Subcutaneous abdominal adipose tissue (tissue), 5 donors: ENCODE results near the gene RAE1.
A peak's percentile ranks its signal among the peaks of the same experiment; 100 is the strongest.

ENCODE experiments used
- H3K27ac ChIP-seq: one replicate; pipeline ENCODE4 v1.7.0; 2013; ENCODE audit warnings: low read depth, mild to moderate bottlenecking, inconsistent platforms, low read length, moderate library complexity
- H3K27me3 ChIP-seq, 5 donors: one replicate each; pipeline ENCODE4 v1.7.0; 2013; ENCODE audit warnings: low read length in 5 of 5, inconsistent platforms in 1 of 5; ENCODE audit not compliant: control insufficient read depth in 5 of 5, insufficient read depth in 4 of 5
- H3K36me3 ChIP-seq, 5 donors: one replicate each; pipeline ENCODE4 v1.7.0; 2013; ENCODE audit warnings: low read length in 5 of 5; ENCODE audit not compliant: control insufficient read depth in 5 of 5, insufficient read depth in 5 of 5
- H3K4me1 ChIP-seq, 5 donors: one replicate each; pipeline ENCODE4 v1.7.0; 2013; ENCODE audit warnings: low read length in 5 of 5, mild to moderate bottlenecking in 3 of 5, moderate library complexity in 1 of 5; ENCODE audit not compliant: control insufficient read depth in 5 of 5, insufficient read depth in 5 of 5
- H3K4me3 ChIP-seq, 5 donors: one replicate each; pipeline ENCODE4 v1.7.0; 2013; ENCODE audit warnings: low read length in 5 of 5, low read depth in 1 of 5
- H3K9ac ChIP-seq, 5 donors: one replicate each; pipeline ENCODE4 v1.7.0; 2013; ENCODE audit warnings: low read length in 5 of 5, mild to moderate bottlenecking in 4 of 5, moderate library complexity in 3 of 5
- H3K9me3 ChIP-seq, 5 donors: one replicate each; pipeline ENCODE4 v1.7.0; 2013; ENCODE audit warnings: low read length in 5 of 5; ENCODE audit not compliant: control insufficient read depth in 5 of 5
- donor health status: healthy.
- donor health status: healthy.
- donor health status: healthy.
- donor health status: healthy.
- donor health status: healthy.

Gene RAE1

GRCh38 chr20:57351042-57351783 is at the start of gene RAE1:
TSS of gene RAE1 (plus strand) at chr20:57351255. CDS start at chr20:57354039, 2,784 bp downstream.
- peak within 1 kb of the TSS; percentile 86 to 100 (median 98) for H3K4me3 ChIP-seq
- peaks cover 6 to 17% (median 14%) of the 10 kb centered on the region in 5 donors for H3K4me1 ChIP-seq
- peaks cover 0 to 2% (median 0%) of the 10 kb centered on the region in 5 donors for H3K27me3 ChIP-seq
- H3K9me3 ChIP-seq = no peaks in the 10 kb centered on the region
- H3K27ac ChIP-seq = peak within 1 kb of the TSS; percentile 74
- peak within 1 kb of the TSS; percentile 68 to 99 (median 94) for H3K9ac ChIP-seq
- H3K36me3 ChIP-seq = peaks cover 4 to 30% (median 8%) of the 10 kb centered on the region in 5 donors

- H3K9me3 ChIP-seq = no peaks in the 10 kb centered on the region
- H3K27ac ChIP-seq = no peak overlapping the region
- H3K36me3 ChIP-seq = no peaks in the 10 kb centered on the region
- peaks cover 0 to 18% (median 9%) of the 10 kb centered on the region in 5 donors for H3K4me1 ChIP-seq
- H3K27me3 ChIP-seq = peaks cover 4 to 18% (median 10%) of the 10 kb centered on the region in 5 donors
- H3K4me3 ChIP-seq = no peak overlapping the region
- H3K9ac ChIP-seq = no peak overlapping the region
Measured at GRCh38 chr20:57306747-57307146, 44.3 kb upstream of the RAE1 start.

- Histone ChIP-seq H3K27ac (no peak overlapping the region), H3K4me3 (no peak overlapping the region), H3K9me3 (no peaks in the 10 kb centered on the region), H3K4me1 (peaks cover 0 to 18% (median 9%) of the 10 kb centered on the region in 5 donors), H3K27me3 (peaks cover 4 to 25% (median 10%) of the 10 kb centered on the region in 5 donors), H3K36me3 (no peaks in the 10 kb centered on the region), H3K9ac (no peak overlapping the region)
Measured at GRCh38 chr20:57308451-57309271, 42.4 kb upstream of the RAE1 start.

GRCh38 chr20:57309544-57310115 is 41.4 kb upstream of the RAE1 start:
- peaks cover 4 to 25% (median 10%) of the 10 kb centered on the region in 5 donors for H3K27me3 ChIP-seq
- H3K4me1 ChIP-seq = peaks cover 0 to 18% (median 9%) of the 10 kb centered on the region in 5 donors
- H3K4me3 ChIP-seq = no peak overlapping the region
- H3K9me3 ChIP-seq = no peaks in the 10 kb centered on the region
- H3K36me3 ChIP-seq = no peaks in the 10 kb centered on the region
- no peak overlapping the region for H3K27ac ChIP-seq
- H3K9ac ChIP-seq = no peak overlapping the region

GRCh38 chr20:57310821-57311514 is 40.1 kb upstream of the RAE1 start:
- Histone ChIP-seq H3K36me3 (no peaks in the 10 kb centered on the region), H3K27me3 (peaks cover 4 to 25% (median 8%) of the 10 kb centered on the region in 5 donors), H3K9me3 (no peaks in the 10 kb centered on the region), H3K4me3 (no peak overlapping the region), H3K4me1 (peaks cover 0 to 18% (median 9%) of the 10 kb centered on the region in 5 donors), H3K27ac (no peak overlapping the region), H3K9ac (no peak overlapping the region)

- peaks cover 0 to 18% (median 9%) of the 10 kb centered on the region in 5 donors for H3K4me1 ChIP-seq
- H3K36me3 ChIP-seq = no peaks in the 10 kb centered on the region
- H3K4me3 ChIP-seq = no peak overlapping the region
- peaks cover 4 to 25% (median 7%) of the 10 kb centered on the region in 5 donors for H3K27me3 ChIP-seq
- H3K9ac ChIP-seq = no peak overlapping the region
- no peak overlapping the region for H3K27ac ChIP-seq
- no peaks in the 10 kb centered on the region for H3K9me3 ChIP-seq
Measured at GRCh38 chr20:57312138-57312537, 38.9 kb upstream of the RAE1 start.

- Histone ChIP-seq H3K36me3 (no peaks in the 10 kb centered on the region), H3K4me3 (no peak overlapping the region), H3K27ac (no peak overlapping the region), H3K9me3 (no peaks in the 10 kb centered on the region), H3K9ac (no peak overlapping the region), H3K27me3 (peaks cover 4 to 25% (median 9%) of the 10 kb centered on the region in 5 donors), H3K4me1 (peaks cover 0 to 18% (median 9%) of the 10 kb centered on the region in 5 donors)
Measured at GRCh38 chr20:57313230-57313629, 37.8 kb upstream of the RAE1 start.

- Histone ChIP-seq H3K9me3 (no peaks in the 10 kb centered on the region), H3K4me1 (peaks cover 0 to 13% (median 7%) of the 10 kb centered on the region in 5 donors), H3K4me3 (no peak overlapping the region), H3K27ac (no peak overlapping the region), H3K27me3 (peaks cover 0 to 22% (median 9%) of the 10 kb centered on the region in 5 donors), H3K36me3 (no peaks in the 10 kb centered on the region), H3K9ac (no peak overlapping the region)
Measured at GRCh38 chr20:57313951-57314350, 37.1 kb upstream of the RAE1 start.

- H3K27ac ChIP-seq = no peak overlapping the region
- no peaks in the 10 kb centered on the region for H3K9me3 ChIP-seq
- no peak overlapping the region for H3K9ac ChIP-seq
- H3K36me3 ChIP-seq = no peaks in the 10 kb centered on the region
- no peak overlapping the region for H3K4me3 ChIP-seq
- H3K4me1 ChIP-seq = no peaks in the 10 kb centered on the region
- peaks cover 0 to 19% (median 4%) of the 10 kb centered on the region in 5 donors for H3K27me3 ChIP-seq
Measured at GRCh38 chr20:57315083-57315975, 35.7 kb upstream of the RAE1 start.
